HG03196 (cell line): ENCODE measurements around the gene CPS1.

Source experiments
- ATAC-seq: cut with Tn5 transposase; IDR thresholded peaks from one replicate; pipeline ENCODE4 v1.9.1; 2021; ENCODE audit not compliant: unreplicated experiment

Gene CPS1

GRCh38 chr2:210546424-210547208 is 9.8 kb upstream of the CPS1 start:
- ATAC-seq: no peak

GRCh38 chr2:210548031-210548430 is 8.4 kb upstream of the CPS1 start:
- ATAC-seq: no peak

GRCh38 chr2:210548878-210549384 is 7.5 kb upstream of the CPS1 start:
- no peak for ATAC-seq

- ATAC-seq: no peak
Measured at GRCh38 chr2:210551001-210551400, 5.4 kb upstream of the CPS1 start.

- ATAC-seq: no peak
Measured at GRCh38 chr2:210553373-210553772, 3.0 kb upstream of the CPS1 start.

- no peak for ATAC-seq
Measured at GRCh38 chr2:210555555-210555954, 844 bp upstream of the CPS1 start.

- ATAC-seq: no peak
Measured at GRCh38 chr2:210557721-210558120, 1.3 kb downstream of the CPS1 start.

- ATAC-seq: no peak
Measured at GRCh38 chr2:210558708-210559107, 2.3 kb downstream of the CPS1 start.

- no peak for ATAC-seq
Measured at GRCh38 chr2:210559182-210559581, 2.8 kb downstream of the CPS1 start.

GRCh38 chr2:210561475-210561874 is 5.1 kb downstream of the CPS1 start:
- no peak for ATAC-seq

GRCh38 chr2:210562091-210562490 is 5.7 kb downstream of the CPS1 start:
- no peak for ATAC-seq

GRCh38 chr2:210562502-210563080 is 6.2 kb downstream of the CPS1 start:
- no peak for ATAC-seq

- ATAC-seq: no peak
Measured at GRCh38 chr2:210567279-210567678, 10.9 kb downstream of the CPS1 start.

GRCh38 chr2:210568108-210568507 is 11.7 kb downstream of the CPS1 start:
- ATAC-seq: no peak

- peak; percentile 88 for ATAC-seq
Measured at GRCh38 chr2:210577263-210578071, 21.1 kb downstream of the CPS1 start.

- no peak for ATAC-seq
Measured at GRCh38 chr2:210584834-210585233, 28.4 kb downstream of the CPS1 start.

- ATAC-seq: no peak
Measured at GRCh38 chr2:210586381-210586780, 30.0 kb downstream of the CPS1 start.

GRCh38 chr2:210591663-210592062 is 35.3 kb downstream of the CPS1 start:
- ATAC-seq: no peak

- ATAC-seq: no peak
Measured at GRCh38 chr2:210592726-210593125, 36.3 kb downstream of the CPS1 start.

- no peak for ATAC-seq
Measured at GRCh38 chr2:210593166-210593565, 36.8 kb downstream of the CPS1 start.

- no peak for ATAC-seq
Measured at GRCh38 chr2:210598219-210598618, 41.8 kb downstream of the CPS1 start.

- no peak for ATAC-seq
Measured at GRCh38 chr2:210599476-210599875, 43.1 kb downstream of the CPS1 start.
